GM19240 (cell line): ENCODE measurements around the gene OTOG.

ENCODE experiments used
- DNase-seq: peaks from one replicate; pipeline ENCODE4 v3.0.0; 2011; ENCODE audit warnings: low spot score; ENCODE audit not compliant: insufficient read length

OTOG gene

DNA sequence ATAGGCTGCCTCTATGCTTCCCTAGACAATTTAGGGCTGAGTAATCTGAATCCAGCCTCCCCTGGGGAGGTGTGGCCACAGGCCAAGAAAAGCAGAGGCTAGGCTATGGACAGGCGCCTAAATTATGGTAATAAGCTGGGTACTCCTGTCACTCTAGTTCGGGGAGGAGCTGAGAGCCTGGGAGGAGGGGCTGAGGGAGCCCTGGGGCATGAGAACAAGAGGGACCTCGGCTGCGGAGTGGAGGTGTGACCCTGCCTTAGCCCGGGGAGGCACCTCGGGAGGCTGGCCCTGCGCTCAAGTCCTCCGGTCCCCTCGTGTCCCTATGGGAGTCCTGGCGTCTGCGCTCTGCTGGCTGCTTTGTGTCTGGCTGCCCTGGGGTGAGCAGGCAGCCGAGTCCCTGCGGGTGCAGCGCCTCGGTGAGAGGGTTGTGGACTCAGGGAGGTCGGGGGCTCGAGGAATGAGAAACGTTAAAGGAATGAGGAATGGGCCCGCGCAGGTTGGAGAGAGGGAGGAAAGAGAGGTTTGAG is at the start of gene OTOG:
OTOG (plus strand) TSS at position 209 of the 527 bp plus-strand sequence; CDS start at position 323, 114 bp downstream.
- no peak for DNase-seq

GRCh38 chr11:17498058-17498457 is 49.0 kb upstream of the OTOG start:
- no peak for DNase-seq

DNA sequence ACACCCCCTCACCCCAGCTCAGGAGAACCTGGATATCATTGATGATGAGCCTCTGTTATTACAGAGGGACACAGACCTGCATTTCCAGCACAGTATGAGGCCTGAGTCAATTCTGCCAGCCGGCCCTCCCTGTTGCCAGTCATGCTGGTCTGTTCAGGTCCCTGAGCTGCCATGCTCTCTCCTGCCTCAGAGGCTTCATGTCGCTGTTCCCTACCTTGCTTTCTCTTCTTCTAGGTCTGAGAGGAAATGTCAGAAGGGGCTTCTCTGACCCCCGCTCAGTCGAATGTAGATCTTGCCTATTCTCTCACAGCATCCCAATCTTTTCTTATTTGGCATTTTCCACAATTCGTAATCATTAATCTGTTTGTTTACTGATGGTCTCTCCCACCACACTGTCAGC is 48.6 kb upstream of the OTOG start:
- no peak for DNase-seq

GRCh38 chr11:17500673-17501072 is 46.4 kb upstream of the OTOG start:
- no peak for DNase-seq

- no peak for DNase-seq
Observed at GRCh38 chr11:17502630-17503029, 44.4 kb upstream of the OTOG start.

- peak; percentile 72 for DNase-seq
Observed at GRCh38 chr11:17504330-17505107, 42.5 kb upstream of the OTOG start.

- no peak for DNase-seq
Observed at GRCh38 chr11:17505146-17505545, 41.9 kb upstream of the OTOG start.

DNA sequence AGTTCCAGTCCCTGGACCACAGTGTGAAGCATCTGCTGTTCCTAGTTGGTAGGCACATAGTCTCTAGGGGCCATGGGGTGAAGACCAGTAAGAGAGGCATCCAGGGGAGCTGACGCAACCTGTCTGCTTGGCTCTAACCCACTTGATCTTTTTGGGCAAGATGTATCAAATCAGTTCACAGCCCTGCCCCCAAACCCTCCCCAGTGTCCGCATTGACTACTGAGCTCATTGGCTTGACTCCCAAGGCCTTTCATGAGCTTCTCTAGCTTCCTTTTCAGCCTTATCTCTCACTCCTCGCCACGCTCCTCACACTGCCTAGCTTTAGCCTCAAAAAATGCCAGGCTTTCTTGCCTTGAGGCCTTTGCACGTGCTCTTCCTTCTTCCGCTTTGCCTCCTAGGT is 40.7 kb upstream of the OTOG start:
- no peak for DNase-seq

DNA sequence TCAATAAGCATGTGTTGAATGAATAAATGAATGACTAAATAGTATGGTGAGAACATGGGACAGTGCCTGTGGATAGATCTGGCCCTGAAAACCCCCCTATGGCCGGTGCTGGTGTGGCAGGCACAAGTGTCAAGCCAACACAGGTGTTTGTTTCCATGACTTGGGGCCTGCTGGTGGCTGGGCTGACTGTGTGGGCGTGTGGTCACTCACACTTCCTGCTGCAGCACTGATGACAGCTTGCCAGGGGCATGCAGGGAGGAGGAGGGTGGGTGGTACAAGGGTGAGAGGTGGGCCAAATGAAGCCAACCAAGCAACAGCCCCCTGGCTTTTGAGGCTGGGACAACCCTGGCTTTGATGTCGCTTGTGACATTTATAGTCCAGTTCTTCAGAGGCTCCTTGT is 40.1 kb upstream of the OTOG start:
- DNase-seq = peak; percentile 33

- no peak for DNase-seq
Observed at GRCh38 chr11:17507773-17508172, 39.3 kb upstream of the OTOG start.

GRCh38 chr11:17508306-17508705 is 38.8 kb upstream of the OTOG start:
- DNase-seq = no peak

GRCh38 chr11:17508791-17509190 is 38.3 kb upstream of the OTOG start:
- DNase-seq = no peak

GRCh38 chr11:17510507-17511206 is 36.4 kb upstream of the OTOG start:
- no peak for DNase-seq

GRCh38 chr11:17511571-17511970 is 35.5 kb upstream of the OTOG start:
- no peak for DNase-seq

DNA sequence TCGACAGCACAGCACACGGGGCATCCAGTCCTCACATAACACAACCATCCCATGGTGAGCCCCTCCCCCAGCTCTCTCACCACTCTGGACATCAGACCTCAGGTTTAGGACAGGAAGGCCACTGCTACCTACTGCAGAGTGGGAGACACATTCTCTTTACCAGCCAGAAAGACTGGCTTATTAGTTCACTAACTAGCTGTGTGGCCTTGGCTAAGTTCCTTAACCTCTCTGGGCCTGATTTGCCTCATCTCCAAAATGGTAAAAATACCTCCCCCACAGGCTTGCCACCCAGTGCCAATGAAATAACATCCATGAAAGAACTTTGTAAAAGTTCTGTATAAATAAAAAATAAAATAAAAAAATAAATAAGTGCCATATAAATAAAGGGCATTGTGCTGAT is 35.0 kb upstream of the OTOG start:
- DNase-seq = no peak

DNA sequence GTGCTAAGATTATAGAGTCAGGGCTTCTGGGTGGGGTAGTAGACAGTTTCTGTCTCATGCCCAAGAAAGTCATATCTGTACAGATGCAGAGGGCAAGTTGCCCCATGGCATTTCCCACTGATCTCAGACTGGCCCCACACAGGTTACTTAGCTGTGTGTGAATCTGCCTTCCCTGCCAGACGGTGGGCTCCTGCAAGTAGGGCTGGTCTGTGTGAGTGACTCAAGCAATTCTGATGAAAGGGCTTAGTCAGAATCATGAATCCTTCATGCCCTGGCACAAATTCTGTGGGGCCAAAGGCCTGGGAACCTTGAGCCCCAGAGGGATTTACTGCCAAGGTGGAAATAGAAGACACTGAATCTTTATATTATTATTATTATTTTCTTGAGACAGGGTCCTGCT is 33.2 kb upstream of the OTOG start:
- DNase-seq = no peak

DNA sequence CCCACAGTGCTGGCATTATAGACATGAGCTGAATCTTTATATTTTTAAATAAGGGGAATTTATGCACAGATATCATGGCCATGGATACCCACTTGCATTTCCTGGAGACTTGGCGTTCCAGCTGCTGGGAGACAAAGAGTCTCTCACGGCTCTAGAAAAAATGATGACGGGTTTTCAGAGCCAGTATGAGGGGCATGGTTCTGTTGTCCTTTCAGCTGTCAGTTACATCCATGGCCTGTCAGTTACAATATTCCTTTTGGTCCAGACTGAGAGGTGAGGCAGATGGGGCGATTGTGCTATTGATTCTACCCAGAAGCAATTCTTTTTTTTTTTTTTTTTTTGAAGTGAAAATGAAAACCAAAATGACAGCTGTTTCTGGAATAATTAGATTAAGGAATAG is 32.6 kb upstream of the OTOG start:
- no peak for DNase-seq

DNA sequence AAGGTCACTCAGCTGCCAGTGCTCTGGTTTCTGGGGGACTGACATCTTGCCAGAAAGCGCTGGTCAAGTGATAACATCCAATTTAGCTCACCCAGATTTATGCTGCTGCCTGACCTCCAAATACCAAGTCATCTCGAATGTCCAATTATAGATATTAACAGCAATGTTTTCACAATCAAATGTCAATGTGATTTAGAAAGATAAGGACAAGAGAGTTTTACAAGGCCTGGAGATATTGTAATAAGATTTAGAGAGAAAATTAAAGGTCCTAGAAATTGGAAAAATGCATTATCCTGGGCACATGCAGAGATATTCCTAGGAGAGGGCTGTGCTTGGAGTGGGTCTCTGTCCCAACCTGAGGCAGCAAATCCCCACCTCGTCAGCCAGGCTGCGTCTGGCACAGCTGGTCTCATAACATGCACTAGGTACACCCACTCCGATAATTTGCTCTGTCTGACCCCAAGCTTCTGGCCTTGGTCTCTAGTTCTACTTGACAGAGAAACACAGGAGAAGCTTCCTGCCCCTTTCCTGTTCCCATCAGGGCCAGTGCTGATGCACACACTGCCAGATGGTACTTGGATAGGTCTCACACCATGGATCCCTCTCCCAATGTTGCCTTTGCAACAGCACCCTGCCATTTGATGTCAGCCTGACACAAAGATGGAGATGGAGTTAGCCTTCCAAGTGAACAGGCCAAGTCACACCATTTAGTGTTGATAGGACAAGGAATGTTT is 31.4 kb upstream of the OTOG start:
- DNase-seq = no peak

GRCh38 chr11:17516551-17517150 is 30.4 kb upstream of the OTOG start:
- DNase-seq = no peak

DNA sequence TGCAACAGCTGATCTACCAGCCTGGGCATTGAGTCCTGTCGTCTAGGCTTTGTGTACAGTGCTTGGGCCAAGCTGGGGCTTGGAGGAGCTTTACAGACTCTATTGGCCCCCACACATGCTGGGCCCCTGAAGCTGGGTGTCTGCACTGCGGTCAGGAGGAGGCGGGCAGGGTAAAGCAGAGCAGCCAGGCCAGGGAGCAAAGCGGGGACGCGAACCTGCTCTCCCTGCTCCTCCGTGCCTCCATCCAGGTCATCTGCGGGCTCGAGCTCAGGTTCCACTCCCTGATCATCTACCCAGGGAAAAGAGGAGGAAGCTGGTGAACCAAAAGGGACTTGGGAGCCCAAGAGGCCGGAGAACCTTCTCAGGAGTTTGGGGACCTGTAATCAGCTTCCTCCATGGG is 29.9 kb upstream of the OTOG start:
- no peak for DNase-seq

DNA sequence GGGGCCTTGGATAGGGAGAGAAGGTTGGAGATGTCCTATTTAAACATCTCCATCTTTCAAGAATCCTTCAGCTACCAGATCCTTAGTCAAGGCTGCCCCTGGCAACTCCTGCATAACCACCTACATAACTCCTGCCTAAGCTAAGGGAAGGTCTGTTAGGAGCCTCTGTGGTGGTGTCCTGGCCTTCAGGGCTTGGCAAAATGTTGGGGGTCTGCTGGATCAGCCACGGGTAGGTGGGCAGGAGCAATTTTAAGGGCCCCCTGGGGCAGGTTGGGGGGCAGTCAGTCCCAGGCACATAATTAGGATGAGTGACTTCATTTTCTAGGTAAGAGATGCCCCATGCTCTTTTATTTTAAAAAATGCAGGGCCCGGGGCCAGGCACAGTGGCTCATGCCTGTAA is 28.7 kb upstream of the OTOG start:
- no peak for DNase-seq
